Measurements from ENCODE around the gene NHSL2.
"Not testable (repeated sequence)": the region's sequence is repeated elsewhere in the genome, so short reads cannot be mapped to it uniquely, and the experiment has no call there.

The NHSL2 gene

DNA sequence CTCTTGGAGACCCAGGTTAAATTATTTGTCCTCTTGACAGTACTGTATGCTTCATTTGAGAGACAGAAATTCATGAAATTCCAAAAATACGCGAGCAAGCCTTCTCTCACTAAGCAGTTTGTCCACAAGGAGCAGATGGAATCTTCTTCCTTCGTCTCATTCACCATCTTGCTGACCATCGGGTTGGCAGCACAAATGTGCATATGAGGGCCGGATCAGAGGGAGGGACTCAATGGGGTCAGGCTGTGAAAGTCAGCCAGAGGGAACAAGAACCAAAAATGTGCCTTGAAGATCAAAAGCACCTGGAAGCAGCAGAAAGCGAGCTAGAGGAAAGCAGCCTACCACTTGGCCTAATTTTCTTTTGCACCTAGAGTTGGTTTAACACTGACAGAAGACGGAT lies 16.4 kb downstream of the NHSL2 start:
- no peak for DNase-seq

DNA sequence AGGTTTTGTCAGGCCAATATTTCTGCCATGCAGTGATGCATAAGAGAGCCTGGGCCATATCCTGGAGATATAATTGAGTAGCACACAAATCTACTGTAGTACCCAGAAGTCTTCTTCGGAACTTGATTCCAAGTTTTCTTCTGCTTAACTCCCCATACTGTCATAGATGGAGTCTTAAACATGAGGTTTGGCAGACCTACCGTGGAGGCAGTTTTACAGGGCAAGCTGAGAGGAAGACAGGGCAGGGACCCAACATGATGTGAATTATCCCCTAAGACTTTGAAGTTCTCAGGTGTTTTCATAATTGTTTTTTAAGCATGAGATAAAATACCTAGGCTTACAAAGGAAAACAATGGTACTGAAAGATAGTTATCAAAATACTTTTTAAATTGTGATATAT lies 18.2 kb downstream of the NHSL2 start:
- DNase-seq: no peak

DNA sequence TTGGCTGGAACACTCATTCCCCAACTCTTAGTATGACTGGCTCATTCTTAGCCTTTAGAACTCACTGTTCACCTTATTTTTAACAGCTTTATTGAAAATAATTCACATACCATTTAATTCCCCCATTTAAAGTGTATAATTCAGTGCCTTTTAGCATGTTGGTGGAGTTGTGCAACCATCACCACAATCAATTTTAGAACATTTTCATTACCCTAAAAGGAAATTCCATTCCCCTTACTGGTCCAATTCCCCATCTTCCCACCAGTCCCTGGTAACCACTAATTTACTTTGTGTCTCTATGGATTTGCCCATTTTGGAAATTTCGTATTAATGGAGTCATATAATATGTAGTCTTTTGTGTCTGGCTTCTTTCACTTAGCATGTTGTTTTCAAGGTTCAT lies 19.7 kb downstream of the NHSL2 start:
- no peak for DNase-seq

DNA sequence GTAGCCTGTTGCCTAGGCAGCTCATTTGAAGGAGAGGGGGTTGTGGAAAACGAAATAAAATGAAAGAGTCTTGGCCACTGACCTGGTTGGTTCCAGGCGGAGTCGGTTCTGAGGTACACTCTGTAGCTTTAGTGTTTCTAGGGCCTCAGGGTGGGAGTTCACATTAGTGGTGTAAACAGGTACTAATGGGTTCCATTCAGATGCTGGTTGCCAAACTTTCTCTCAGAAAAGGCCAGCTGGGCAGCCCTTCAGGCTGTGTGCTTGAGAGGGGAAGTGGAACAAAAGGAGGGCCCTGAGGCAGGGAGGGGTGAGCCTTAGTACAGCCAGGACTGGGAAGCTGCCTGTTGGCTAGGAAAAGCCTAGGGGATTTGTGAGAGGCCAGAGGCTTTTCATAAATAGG lies 24.8 kb downstream of the NHSL2 start:
- no peak for DNase-seq

- no peak for DNase-seq
These were observed 26.0 kb downstream of the NHSL2 start for GRCh38 chrX:71936632-71937031.

DNA sequence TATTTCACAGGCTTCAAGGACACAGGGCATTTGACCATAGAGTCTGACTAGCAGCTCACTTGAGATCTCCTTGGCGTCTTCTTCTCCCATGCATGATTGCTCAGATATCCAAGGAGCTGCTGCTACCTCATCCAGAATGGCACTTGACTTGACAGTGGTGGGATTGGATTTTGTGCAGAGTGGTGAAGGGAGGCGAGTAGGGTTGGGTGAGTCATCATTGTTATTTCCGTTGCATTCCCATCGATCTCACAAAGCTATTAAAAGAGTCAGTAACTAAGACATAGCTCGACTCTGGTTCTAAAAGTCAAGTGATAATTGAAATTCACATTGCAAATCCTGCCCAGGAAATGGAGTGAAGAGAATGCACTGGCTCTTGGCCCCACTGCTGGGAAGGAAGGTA lies 27.7 kb downstream of the NHSL2 start:
- no peak for DNase-seq

DNA sequence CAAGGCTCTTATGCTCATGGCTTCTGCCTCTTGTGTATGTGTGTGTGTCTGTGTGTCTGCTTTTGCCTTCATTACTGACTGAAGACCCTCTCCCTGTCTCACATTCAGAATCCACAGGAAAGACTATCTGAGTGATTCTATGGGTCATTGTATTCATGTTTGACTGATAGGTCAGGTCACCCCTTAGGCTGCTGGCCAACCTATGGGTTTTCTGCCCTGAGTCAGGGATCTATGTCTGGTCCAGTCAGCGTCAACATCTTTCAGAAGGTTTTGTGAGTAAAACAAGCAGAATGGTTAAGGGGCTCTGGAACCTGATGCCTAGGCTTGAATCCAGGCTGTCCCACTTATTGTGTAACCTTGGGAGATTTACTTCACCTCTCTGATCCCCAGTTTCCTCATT lies 30.5 kb downstream of the NHSL2 start:
- DNase-seq: no peak

DNA sequence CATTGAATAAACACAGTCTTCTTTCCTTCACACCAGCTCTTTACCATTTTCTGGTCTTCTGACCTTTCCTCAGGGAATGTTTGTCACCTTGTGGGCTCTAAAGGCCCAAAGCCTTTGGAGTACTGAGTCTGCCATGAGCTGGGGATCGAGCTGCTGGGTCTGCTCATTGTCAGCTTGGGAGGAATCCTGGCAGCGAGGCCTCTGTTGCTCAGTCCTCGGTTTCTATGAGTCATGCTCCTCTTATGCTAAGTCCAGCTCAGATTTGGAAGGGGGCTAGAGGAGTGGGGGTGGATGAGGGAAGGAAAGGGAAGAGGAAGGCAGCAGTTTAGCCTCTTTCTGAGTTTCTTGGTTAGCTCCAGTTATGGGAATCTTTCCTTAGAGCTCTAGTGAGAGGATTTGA lies 31.1 kb downstream of the NHSL2 start:
- no peak for DNase-seq

GRCh38 chrX:71944369-71944768 lies 33.7 kb downstream of the NHSL2 start:
- no peak for DNase-seq

DNA sequence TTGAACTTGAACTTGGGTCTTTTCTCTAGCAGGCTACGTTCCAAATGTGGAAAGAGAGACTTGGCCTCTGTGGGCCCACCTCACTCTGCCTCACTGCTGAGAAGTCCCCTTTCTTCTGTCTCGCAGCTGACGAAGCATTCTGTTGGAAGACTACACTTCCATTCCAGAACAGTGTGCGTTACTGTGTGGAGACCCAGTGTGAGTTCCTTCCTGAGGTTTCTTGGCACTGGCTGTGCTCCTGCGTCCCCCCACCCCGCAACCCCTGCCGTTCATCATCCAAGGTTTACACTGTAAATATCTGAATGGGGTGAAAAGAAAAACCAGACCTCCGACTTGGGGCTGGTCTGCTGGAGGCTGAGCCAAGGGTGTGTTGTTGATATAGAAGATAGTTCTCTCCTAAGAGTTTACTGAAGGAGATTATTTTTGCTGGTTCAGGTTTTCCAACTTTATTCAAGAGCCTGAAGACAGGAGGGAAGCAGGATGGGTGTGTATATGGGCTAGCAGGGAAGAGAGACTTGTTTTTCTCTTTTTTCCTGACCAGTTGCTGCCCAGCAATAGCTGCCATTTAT lies 34.7 kb downstream of the NHSL2 start:
- DNase-seq: no peak

DNA sequence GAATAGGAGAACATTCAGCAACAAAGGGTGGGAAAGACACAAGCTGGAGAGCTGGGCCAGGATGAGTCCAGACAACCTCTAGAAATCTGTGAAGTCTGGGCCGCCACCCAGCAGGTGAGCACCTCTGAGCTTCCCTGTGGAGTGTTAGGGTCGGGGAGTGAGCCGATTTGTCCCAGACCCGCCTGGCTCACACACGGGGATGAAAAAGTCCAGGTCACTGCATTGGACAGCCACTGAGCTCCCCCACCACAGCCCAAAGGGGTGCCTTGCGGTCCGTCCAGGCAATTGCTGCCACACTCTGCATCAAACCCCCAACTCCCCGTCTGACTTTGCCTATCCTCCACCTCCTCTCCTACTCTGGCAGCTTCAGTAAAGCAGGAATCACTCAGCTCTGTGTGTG lies 38.7 kb downstream of the NHSL2 start:
- no peak for DNase-seq

- no peak for DNase-seq
These were observed 39.3 kb downstream of the NHSL2 start for GRCh38 chrX:71949844-71950445.

GRCh38 chrX:71953391-71953790 lies 42.7 kb downstream of the NHSL2 start:
- DNase-seq: no peak

- DNase-seq: no peak
These were observed 43.3 kb downstream of the NHSL2 start for GRCh38 chrX:71953946-71954345.

DNA sequence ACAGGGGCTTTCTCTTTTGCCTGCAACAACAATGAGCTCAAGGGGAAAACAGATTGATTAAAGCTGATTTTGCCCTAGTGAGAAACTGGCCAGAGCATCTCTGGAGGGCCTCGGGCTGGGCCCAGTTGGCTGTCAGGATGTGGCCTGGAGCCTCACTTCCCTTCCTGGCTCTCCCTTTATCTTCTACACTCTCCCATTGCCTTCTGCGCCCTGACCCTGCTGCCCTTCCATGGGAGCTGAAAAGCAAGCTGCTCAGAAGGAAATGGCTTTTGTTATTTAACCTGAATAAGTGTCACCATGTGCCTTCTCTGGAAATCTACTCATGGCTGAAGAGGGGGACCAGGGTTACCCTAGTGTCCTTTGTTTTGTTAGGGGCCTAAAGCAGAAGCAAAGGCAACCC lies 43.8 kb downstream of the NHSL2 start:
- DNase-seq: no peak

GRCh38 chrX:71955530-71956120 lies 45.0 kb downstream of the NHSL2 start:
- no peak for DNase-seq

GRCh38 chrX:71958281-71958675 lies 47.6 kb downstream of the NHSL2 start:
- no peak for DNase-seq

GRCh38 chrX:71964184-71964583 lies 53.5 kb downstream of the NHSL2 start:
- not testable (repeated sequence) for DNase-seq

- DNase-seq: no peak
These were observed 64.3 kb downstream of the NHSL2 start for GRCh38 chrX:71974916-71975315.

GRCh38 chrX:71976753-71977152 lies 66.1 kb downstream of the NHSL2 start:
- DNase-seq: no peak

DNA sequence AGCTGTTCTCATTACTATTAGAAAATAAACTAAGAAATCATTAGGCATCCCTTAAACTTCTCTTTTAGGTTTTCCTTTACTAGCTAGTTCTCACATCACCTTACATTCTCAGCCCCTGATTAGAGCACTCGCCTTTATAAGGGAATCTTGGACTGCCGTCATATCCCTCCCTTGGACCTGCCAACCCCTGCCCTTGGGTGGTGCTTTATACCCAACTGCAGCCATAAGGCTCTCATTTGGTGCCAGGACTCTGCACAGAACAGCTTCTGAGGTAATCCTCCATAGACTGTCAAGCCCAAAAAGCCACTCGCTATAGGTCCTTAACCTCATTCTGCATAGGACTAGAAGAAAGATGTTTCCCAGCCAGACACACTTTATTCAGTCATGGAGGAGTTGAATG lies 67.5 kb downstream of the NHSL2 start:
- DNase-seq: no peak

DNA sequence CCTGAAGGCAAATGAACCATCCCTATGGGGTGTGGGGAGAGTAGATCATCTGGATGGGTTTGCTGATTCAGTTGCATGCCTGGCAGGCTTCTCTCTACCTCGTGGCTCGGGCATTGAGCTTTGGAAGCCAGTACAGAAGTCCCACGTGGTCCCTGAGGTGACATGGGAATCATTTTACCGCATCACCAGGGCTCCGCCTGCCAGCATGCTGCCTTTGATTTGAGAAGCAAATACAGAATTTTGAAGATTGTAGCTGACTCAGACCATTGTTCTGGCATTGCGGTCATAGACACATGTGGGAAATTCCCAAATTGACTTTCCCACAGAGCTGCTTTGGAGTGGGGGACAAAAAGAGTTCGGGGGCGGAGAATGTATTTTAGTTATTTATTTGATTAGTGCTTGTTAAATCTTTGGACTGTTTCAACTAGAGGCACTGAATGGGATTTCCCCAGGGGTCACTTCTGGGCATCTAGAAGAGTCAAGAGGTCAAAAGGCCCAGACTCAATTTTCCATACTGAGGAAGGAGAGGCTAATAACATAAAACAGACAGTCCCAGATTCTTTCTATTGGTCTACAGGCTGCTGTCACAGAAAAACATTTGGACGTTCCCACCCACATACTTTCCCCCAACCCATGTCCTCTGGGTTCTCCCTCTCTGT lies 79.3 kb downstream of the NHSL2 start:
- DNase-seq: no peak

GRCh38 chrX:71990518-71990917 lies 79.9 kb downstream of the NHSL2 start:
- DNase-seq: no peak

GRCh38 chrX:71991164-71991563 lies 80.5 kb downstream of the NHSL2 start:
- no peak for DNase-seq

Measured in inflammatory macrophage (primary cell).